HepG2 (cell line): ENCODE results near the gene SIK3. TPM values are rescaled to one million over a fixed set of nuclear protein-coding genes. Genes with fewer than 3 reads are reported as not detected.

Experiments
- ATM ChIP-seq: fragments of 450-650 bp; IDR thresholded peaks from 2 replicates; pipeline ENCODE4 v1.7.1; 2017; ENCODE audit warnings: mild to moderate bottlenecking, borderline replicate concordance
- DMAP1 ChIP-seq: IDR thresholded peaks from 2 replicates; pipeline ENCODE4 v1.6.1; 2016
- DPF2 ChIP-seq: sonication (generic); formaldehyde crosslinking; IDR thresholded peaks from 2 replicates; pipeline ENCODE4 v1.4.0; 2020; ENCODE audit warnings: mild to moderate bottlenecking, low read depth, missing genetic modification reagents, borderline replicate concordance
- HDAC2 ChIP-seq: sonication (generic); formaldehyde crosslinking; IDR thresholded peaks from 2 replicates; pipeline ENCODE4 v1.4.0; 2020; ENCODE audit warnings: missing genetic modification reagents
- MATR3 ChIP-seq: sonication (generic); formaldehyde crosslinking; IDR thresholded peaks from 2 replicates; pipeline ENCODE4 v1.4.0; 2020; ENCODE audit warnings: missing genetic modification reagents
- MEIS1 ChIP-seq: sonication (generic); formaldehyde crosslinking; IDR thresholded peaks from 2 replicates; pipeline ENCODE4 v1.9.0; 2021; ENCODE audit warnings: mild to moderate bottlenecking, missing genetic modification reagents, moderate library complexity, borderline replicate concordance
- PHF5A ChIP-seq: IDR thresholded peaks from one replicate; pipeline ENCODE4 v1.6.1; 2018; ENCODE audit warnings: low read depth, missing genetic modification reagents; ENCODE audit not compliant: unreplicated experiment
- ZNF235 ChIP-seq: sonication (generic); formaldehyde crosslinking; IDR thresholded peaks from 2 replicates; pipeline ENCODE4 v1.8.1; 2023; ENCODE audit warnings: mild to moderate bottlenecking, missing genetic modification reagents, borderline replicate concordance
- ZNF468 ChIP-seq: sonication (generic); formaldehyde crosslinking; IDR thresholded peaks from 2 replicates; pipeline ENCODE4 v1.8.0; 2022; ENCODE audit warnings: mild to moderate bottlenecking, moderate library complexity, missing genetic modification reagents
- ZNF530 ChIP-seq: sonication (generic); formaldehyde crosslinking; IDR thresholded peaks from 2 replicates; pipeline ENCODE4 v1.5.0; 2020; ENCODE audit warnings: low read depth, mild to moderate bottlenecking, missing genetic modification reagents
- ZNF570 ChIP-seq: sonication (generic); formaldehyde crosslinking; IDR thresholded peaks from 2 replicates; pipeline ENCODE4 v1.4.0; 2020; ENCODE audit warnings: mild to moderate bottlenecking, missing genetic modification reagents, borderline replicate concordance
- ZNF644 ChIP-seq: IDR thresholded peaks from 2 replicates; pipeline ENCODE4 v1.6.1; 2016; ENCODE audit warnings: low read depth
- polyA plus RNA-seq, 8 experiments: library from polyadenylated mRNA; depleted of rRNA in 3 of 8; stranded (reverse) in 7 of 8; unstranded in 1 of 8; fragments of >200 nt; fragmentation: Illumina TruSeq in 4 of 8; extraction: Trizol in 4 of 8; gene quantifications; 2 replicates each; pipeline versions ENCODE4 v1.2.1 to v1.2.3, GENCODE V29; 2011 to 2016; ENCODE audit warnings: low read depth in 4 of 8, missing spikeins in 1 of 8, mixed read lengths in 1 of 8; ENCODE audit not compliant: insufficient read depth in 1 of 8
- total RNA-seq, 5 experiments: library from RNA; depleted of rRNA; stranded (reverse); fragments of >200 nt; fragmentation: Illumina TruSeq; extraction: Trizol; gene quantifications; 2 replicates each; pipeline ENCODE4 v1.2.3, GENCODE V29; 2016; ENCODE audit warnings: low read depth in 1 of 5
- TF ChIP-seq, protein P1 (sequence below): sonication (generic); formaldehyde crosslinking; IDR thresholded peaks from 2 replicates; pipeline ENCODE4 v1.5.0; 2020; ENCODE audit warnings: missing genetic modification reagents, mild to moderate bottlenecking, borderline replicate concordance
- TF ChIP-seq, protein P2 (sequence below): sonication (generic); formaldehyde crosslinking; IDR thresholded peaks from 2 replicates; pipeline ENCODE4 v1.4.0; 2020; ENCODE audit warnings: missing genetic modification reagents
- TF ChIP-seq, protein P3 (sequence below): sonication (generic); formaldehyde crosslinking; IDR thresholded peaks from 2 replicates; pipeline ENCODE4 v1.4.0; 2020; ENCODE audit warnings: missing genetic modification reagents, borderline replicate concordance
- TF ChIP-seq, protein P4 (sequence below): sonication (generic); formaldehyde crosslinking; IDR thresholded peaks from 2 replicates; pipeline ENCODE4 v1.5.1; 2020; ENCODE audit warnings: missing genetic modification reagents, mild to moderate bottlenecking, borderline replicate concordance
- TF ChIP-seq, protein P5 (sequence below): conservative IDR thresholded peaks from 2 replicates; pipeline ENCODE4 v1.6.1; 2018; ENCODE audit warnings: missing genetic modification reagents

The SIK3 gene
- total and polyA plus RNA-seq, 2 of the 13 experiments (the other 11 are each of a cell fraction or from before 2014, with no cell fraction given), result 5.7 to 9.8 TPM

DNA sequence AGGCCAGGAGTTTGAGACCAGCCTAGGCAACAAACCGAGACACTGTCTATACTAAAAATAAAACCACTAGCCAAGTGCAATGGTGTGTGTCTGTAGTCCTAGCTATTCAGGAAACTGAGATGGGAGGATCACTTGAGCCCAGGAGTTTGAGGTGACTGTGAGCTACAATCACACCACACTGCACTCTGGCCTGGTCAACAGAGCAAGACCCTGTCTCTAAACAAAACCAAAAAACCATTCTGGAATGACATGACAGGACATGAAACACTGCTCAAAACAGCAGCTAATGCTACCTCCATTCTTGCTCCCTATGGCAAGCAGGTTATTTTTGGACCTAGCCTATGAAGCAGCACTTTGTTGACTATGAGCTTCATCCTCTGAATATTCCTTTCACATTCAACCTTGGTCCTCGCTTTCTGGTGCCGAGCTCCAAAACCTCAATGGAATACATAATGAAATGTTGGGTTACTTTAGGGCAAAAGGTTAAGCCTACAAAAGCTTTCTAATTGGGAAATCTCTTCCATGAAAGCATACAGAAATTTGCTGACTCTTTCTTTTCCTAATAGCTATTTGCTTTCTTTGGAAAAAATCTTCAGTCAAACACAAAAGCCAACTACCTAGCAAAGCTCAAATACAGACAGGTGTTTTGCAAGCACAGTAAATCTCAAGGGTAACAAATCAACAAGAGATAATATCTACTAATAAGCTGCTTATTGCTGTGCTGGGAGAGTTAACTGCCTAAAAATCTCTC is 21.1 kb downstream of the SIK3 start (continued):
- TF ChIP-seq, protein P1, sequence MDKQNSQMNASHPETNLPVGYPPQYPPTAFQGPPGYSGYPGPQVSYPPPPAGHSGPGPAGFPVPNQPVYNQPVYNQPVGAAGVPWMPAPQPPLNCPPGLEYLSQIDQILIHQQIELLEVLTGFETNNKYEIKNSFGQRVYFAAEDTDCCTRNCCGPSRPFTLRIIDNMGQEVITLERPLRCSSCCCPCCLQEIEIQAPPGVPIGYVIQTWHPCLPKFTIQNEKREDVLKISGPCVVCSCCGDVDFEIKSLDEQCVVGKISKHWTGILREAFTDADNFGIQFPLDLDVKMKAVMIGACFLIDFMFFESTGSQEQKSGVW (CRISPR knock-in tag), result no peak
- TF ChIP-seq ZNF644 (no peak; the same call in 1 of the 2 replicates), ZNF235 (CRISPR knock-in tag) (no peak), ZNF530 (CRISPR knock-in tag) (no peak), DMAP1 (CRISPR knock-in tag) (no peak), MATR3 (CRISPR knock-in tag) (no peak), ATM (no peak), HDAC2 (CRISPR knock-in tag) (peak; percentile 78), PHF5A (CRISPR knock-in tag) (no peak), DPF2 (CRISPR knock-in tag) (peak; percentile 5; the same call in 1 of the 2 replicates), MEIS1 (CRISPR knock-in tag) (no peak), ZNF468 (CRISPR knock-in tag) (no peak), ZNF570 (CRISPR knock-in tag) (no peak)
- TF ChIP-seq, protein P2, sequence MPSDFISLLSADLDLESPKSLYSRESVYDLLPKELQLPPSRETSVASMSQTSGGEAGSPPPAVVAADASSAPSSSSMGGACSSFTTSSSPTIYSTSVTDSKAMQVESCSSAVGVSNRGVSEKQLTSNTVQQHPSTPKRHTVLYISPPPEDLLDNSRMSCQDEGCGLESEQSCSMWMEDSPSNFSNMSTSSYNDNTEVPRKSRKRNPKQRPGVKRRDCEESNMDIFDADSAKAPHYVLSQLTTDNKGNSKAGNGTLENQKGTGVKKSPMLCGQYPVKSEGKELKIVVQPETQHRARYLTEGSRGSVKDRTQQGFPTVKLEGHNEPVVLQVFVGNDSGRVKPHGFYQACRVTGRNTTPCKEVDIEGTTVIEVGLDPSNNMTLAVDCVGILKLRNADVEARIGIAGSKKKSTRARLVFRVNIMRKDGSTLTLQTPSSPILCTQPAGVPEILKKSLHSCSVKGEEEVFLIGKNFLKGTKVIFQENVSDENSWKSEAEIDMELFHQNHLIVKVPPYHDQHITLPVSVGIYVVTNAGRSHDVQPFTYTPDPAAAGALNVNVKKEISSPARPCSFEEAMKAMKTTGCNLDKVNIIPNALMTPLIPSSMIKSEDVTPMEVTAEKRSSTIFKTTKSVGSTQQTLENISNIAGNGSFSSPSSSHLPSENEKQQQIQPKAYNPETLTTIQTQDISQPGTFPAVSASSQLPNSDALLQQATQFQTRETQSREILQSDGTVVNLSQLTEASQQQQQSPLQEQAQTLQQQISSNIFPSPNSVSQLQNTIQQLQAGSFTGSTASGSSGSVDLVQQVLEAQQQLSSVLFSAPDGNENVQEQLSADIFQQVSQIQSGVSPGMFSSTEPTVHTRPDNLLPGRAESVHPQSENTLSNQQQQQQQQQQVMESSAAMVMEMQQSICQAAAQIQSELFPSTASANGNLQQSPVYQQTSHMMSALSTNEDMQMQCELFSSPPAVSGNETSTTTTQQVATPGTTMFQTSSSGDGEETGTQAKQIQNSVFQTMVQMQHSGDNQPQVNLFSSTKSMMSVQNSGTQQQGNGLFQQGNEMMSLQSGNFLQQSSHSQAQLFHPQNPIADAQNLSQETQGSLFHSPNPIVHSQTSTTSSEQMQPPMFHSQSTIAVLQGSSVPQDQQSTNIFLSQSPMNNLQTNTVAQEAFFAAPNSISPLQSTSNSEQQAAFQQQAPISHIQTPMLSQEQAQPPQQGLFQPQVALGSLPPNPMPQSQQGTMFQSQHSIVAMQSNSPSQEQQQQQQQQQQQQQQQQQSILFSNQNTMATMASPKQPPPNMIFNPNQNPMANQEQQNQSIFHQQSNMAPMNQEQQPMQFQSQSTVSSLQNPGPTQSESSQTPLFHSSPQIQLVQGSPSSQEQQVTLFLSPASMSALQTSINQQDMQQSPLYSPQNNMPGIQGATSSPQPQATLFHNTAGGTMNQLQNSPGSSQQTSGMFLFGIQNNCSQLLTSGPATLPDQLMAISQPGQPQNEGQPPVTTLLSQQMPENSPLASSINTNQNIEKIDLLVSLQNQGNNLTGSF (CRISPR knock-in tag), result no peak
- TF ChIP-seq, protein P3, sequence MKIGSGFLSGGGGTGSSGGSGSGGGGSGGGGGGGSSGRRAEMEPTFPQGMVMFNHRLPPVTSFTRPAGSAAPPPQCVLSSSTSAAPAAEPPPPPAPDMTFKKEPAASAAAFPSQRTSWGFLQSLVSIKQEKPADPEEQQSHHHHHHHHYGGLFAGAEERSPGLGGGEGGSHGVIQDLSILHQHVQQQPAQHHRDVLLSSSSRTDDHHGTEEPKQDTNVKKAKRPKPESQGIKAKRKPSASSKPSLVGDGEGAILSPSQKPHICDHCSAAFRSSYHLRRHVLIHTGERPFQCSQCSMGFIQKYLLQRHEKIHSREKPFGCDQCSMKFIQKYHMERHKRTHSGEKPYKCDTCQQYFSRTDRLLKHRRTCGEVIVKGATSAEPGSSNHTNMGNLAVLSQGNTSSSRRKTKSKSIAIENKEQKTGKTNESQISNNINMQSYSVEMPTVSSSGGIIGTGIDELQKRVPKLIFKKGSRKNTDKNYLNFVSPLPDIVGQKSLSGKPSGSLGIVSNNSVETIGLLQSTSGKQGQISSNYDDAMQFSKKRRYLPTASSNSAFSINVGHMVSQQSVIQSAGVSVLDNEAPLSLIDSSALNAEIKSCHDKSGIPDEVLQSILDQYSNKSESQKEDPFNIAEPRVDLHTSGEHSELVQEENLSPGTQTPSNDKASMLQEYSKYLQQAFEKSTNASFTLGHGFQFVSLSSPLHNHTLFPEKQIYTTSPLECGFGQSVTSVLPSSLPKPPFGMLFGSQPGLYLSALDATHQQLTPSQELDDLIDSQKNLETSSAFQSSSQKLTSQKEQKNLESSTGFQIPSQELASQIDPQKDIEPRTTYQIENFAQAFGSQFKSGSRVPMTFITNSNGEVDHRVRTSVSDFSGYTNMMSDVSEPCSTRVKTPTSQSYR, result peak; percentile 33; the same call in 1 of the 2 replicates
- TF ChIP-seq, protein P4, sequence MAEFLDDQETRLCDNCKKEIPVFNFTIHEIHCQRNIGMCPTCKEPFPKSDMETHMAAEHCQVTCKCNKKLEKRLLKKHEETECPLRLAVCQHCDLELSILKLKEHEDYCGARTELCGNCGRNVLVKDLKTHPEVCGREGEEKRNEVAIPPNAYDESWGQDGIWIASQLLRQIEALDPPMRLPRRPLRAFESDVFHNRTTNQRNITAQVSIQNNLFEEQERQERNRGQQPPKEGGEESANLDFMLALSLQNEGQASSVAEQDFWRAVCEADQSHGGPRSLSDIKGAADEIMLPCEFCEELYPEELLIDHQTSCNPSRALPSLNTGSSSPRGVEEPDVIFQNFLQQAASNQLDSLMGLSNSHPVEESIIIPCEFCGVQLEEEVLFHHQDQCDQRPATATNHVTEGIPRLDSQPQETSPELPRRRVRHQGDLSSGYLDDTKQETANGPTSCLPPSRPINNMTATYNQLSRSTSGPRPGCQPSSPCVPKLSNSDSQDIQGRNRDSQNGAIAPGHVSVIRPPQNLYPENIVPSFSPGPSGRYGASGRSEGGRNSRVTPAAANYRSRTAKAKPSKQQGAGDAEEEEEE (CRISPR knock-in tag), result no peak
- TF ChIP-seq, protein P5, sequence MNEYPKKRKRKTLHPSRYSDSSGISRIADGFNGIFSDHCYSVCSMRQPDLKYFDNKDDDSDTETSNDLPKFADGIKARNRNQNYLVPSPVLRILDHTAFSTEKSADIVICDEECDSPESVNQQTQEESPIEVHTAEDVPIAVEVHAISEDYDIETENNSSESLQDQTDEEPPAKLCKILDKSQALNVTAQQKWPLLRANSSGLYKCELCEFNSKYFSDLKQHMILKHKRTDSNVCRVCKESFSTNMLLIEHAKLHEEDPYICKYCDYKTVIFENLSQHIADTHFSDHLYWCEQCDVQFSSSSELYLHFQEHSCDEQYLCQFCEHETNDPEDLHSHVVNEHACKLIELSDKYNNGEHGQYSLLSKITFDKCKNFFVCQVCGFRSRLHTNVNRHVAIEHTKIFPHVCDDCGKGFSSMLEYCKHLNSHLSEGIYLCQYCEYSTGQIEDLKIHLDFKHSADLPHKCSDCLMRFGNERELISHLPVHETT (CRISPR knock-in tag), result no peak
